ENCODE data around the gene KMT2B. TPM values are rescaled to one million over a fixed set of nuclear protein-coding genes. Genes with fewer than 3 reads are reported as not detected.
"Not testable (repeated sequence)": the region's sequence is repeated elsewhere in the genome, so short reads cannot be mapped to it uniquely, and the experiment has no call there.

The KMT2B gene
- polyA plus RNA-seq, 2 of the 4 experiments (the other 2 are of a cell fraction) = 17.8 to 39.4 TPM

DNA sequence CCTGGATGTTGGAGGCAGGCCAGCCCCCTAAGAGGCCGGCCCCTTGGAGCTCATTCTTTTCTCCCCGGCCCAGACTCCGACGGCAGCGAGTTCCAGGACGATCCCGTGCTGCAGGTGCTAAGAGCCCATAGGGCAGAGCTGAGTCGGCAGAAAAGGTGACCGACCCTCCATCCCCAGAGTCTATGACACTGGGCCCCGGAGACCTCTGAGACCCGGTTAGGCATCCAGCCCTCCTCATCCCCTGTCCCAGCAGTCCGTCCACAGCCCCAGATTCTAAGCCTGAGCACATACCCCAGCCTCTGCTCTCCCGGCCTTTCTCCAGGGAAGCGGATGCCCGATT is 50.2 kb downstream of the KMT2B start:
- Histone ChIP-seq H3K4me1 (peaks cover 10% of the 10 kb centered on the region), H3K4me2 (no peak overlapping the region), H3K9me3 (no peaks in the 10 kb centered on the region), H3K27ac (no peak overlapping the region), H3K4me3 (no peak overlapping the region)
- peak in 1 of 2 experiments; percentile 2; a peak in 1 of 6 replicates for ATAC-seq
- no peak for DNase-seq (ENCODE audit: low read depth in 1 of 2, low spot score in 1 of 2)
- WGBS (ENCODE audit: missing lambda C conversion rate) = 93% methylated on average over 15 of the region's 15 CpGs
- ChIA-PET CTCF (interaction anchor here (1.5 to 2.2 kb wide), 5 partner anchors 23 to 212 kb away, joined by 3 to 6 read pairs (median 6); partner anchors contain the start of genes PSENEN and U2AF1L4), POLR2A (no interaction called here)
- no peak for TF ChIP-seq ESRRA (IDR thresholded peaks at IDR 0.05; ENCODE audit: borderline replicate concordance, low read length)
- no peak for TF ChIP-seq NPAS2 (CRISPR knock-in tag; IDR thresholded peaks at IDR 0.05; ENCODE audit: borderline replicate concordance)
- TF ChIP-seq, protein P1, sequence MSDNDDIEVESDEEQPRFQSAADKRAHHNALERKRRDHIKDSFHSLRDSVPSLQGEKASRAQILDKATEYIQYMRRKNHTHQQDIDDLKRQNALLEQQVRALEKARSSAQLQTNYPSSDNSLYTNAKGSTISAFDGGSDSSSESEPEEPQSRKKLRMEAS (IDR thresholded peaks at IDR 0.05) = no peak
- peak; percentile 94 for TF ChIP-seq MAFK (IDR thresholded peaks at IDR 0.05; ENCODE audit: partially characterized antibody)
- no peak for TF ChIP-seq MYC (IDR thresholded peaks at IDR 0.05; ENCODE audit: borderline replicate concordance, low read length)
- no peak for TF ChIP-seq FOSB (CRISPR knock-in tag; IDR thresholded peaks at IDR 0.05)
- no peak for FAIRE-seq

DNA sequence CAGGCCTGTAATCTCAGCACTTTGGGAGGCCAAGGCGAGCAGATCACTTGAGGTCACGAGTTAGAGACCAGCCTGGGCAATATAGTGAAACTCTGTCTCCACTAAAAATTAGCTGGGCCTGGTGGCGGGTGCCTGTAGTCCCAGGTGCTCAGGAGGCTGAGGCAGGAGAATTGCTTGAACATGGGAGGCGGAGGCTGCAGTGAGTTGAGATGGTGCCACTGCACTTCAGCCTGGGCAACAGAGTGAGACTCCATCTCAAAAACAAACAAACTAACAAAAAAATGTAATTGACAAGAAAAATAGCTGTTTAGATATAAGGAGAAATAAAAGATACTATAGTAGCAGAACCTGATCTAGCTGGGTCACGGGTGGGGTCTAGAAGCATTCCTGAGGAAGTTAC is 54.6 kb downstream of the KMT2B start:
- 93% methylated on average over 5 of the region's 5 CpGs for WGBS (ENCODE audit: missing lambda C conversion rate)
- not testable (repeated sequence) for FAIRE-seq; H3K4me3 ChIP-seq; H3K27ac ChIP-seq; H3K9me3 ChIP-seq; DNase-seq (ENCODE audit: low read depth in 1 of 2, low spot score in 1 of 2); H3K4me2 ChIP-seq; ATAC-seq
- POLR2A ChIA-PET = interaction anchor here (0.7 to 1.6 kb wide), 4 partner anchors 15 to 70 kb away, joined by 3 to 10 read pairs (median 6); partner anchors contain the start of genes LIN37, PSENEN and U2AF1L4
- peaks cover 31% of the 10 kb centered on the region for H3K4me1 ChIP-seq
- CTCF ChIA-PET = interaction anchor here (0.7 to 2.3 kb wide), 6 partner anchors 11 to 159 kb away, joined by 3 to 8 read pairs (median 4); partner anchors contain the start of genes PSENEN and U2AF1L4

DNA sequence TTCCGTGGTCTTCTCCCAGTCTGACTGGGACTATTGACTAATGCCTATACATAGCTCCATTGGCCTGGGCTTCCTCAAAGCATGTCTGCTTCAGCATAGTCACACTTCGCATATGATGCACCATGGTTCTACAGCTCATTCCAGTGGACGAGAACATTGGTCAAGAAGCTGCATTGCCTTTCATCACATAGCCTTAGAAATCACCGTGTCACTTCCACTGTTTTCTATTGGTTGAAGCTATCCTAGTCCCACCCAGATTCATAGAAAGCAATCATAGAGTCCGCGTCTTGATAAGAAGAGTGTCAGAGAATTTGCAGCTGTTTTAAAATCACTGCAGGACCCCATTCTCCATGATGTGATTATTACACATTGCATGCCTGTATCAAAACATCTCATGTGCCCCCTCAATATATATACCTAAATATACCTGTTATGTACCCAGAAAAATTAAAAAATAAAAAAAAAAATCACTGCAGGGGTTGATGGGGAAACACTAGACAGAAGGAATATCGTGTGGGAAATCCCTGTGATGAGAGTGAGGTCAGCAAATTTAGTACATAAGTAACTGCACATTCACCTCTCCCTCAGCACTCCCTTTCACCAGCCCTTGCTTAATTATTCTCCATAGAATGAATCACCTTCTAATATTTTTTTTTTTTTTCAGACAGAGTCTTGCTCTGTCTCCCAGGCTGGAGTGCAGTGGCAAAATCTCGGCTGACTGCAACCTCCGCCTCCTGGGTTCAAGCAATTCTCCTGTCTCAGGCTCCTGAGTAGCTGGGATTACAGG is 55.4 kb downstream of the KMT2B start:
- peak in 1 of 2 experiments; percentile 0; a peak in 1 of 6 replicates for ATAC-seq
- CTCF ChIA-PET = interaction anchor here (0.8 to 2.3 kb wide), 8 partner anchors 9 to 109 kb away, joined by 3 to 8 read pairs (median 4); partner anchors contain the start of genes PSENEN and U2AF1L4

DNA sequence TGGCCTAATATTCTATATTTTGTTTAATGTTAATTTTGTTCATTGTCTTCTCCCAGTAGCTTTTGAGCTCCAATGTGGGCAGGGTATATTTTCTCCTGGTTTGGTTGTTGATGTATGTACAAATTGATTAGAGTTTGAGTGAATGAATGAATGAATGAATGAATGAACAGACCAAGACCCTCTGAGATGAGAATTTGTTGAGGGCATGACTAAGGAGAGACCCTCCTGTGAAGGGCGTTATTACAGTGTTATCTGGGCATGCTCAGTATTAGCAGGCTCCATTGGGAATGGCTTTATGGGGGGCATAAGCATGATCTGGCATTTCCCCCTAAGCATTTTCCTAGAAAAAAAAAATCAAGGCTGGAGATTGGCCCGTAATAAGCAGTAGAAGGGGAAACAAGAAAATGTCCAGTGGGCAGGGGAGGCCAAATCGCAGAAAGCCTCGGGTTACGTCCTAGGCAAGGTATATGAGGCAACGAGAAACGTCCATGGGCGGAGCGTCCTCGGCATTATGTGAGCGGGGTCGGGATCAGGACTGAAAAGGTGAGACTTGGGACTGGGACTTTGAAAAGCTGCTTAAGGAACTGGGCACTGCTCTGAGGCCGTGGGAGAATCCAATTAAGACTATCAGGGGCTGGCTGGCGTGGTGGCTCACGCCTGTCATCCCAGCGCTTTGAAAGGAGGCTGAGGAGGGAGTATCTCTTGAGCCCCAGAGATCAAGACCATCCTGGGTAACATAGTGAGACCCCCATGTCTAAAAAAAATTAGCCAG is 56.7 kb downstream of the KMT2B start:
- no peaks in the 10 kb centered on the region for H3K9me3 ChIP-seq
- WGBS (ENCODE audit: missing lambda C conversion rate) = 11% methylated on average over 16 of the region's 16 CpGs
- H3K4me2 ChIP-seq = peak overlapping the region; percentile 96
- no peak overlapping the region for H3K27ac ChIP-seq
- ChIA-PET CTCF (interaction anchor here (0.7 to 2.3 kb wide), 6 partner anchors 8 to 181 kb away, joined by 3 to 8 read pairs (median 4); no protein-coding TSS in a partner anchor), POLR2A (interaction anchor here (0.7 to 1.2 kb wide), 3 partner anchors 12 to 217 kb away, joined by 3 to 7 read pairs (median 4); partner anchors contain the start of gene LIN37)
- peak; percentile 18 for FAIRE-seq
- peaks cover 31% of the 10 kb centered on the region for H3K4me1 ChIP-seq
- ATAC-seq = peak; percentile 35 to 42
- DNase-seq (ENCODE audit: low read depth in 1 of 2, low spot score in 1 of 2) = peak; percentile 56 to 76
- peak overlapping the region; percentile 62 for H3K4me3 ChIP-seq
- TF ChIP-seq HOXB13 (CRISPR knock-in tag; IDR thresholded peaks at IDR 0.05; ENCODE audit: low read depth) = 0 out of 2 replicates have a peak, but pooled peaks have one; percentile 6
- TF ChIP-seq, protein P2, sequence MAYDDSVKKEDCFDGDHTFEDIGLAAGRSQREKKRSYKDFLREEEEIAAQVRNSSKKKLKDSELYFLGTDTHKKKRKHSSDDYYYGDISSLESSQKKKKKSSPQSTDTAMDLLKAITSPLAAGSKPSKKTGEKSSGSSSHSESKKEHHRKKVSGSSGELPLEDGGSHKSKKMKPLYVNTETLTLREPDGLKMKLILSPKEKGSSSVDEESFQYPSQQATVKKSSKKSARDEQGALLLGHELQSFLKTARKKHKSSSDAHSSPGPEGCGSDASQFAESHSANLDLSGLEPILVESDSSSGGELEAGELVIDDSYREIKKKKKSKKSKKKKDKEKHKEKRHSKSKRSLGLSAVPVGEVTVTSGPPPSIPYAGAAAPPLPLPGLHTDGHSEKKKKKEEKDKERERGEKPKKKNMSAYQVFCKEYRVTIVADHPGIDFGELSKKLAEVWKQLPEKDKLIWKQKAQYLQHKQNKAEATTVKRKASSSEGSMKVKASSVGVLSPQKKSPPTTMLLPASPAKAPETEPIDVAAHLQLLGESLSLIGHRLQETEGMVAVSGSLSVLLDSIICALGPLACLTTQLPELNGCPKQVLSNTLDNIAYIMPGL (CRISPR knock-in tag; IDR thresholded peaks at IDR 0.05; ENCODE audit: borderline replicate concordance) = no peak
- TF ChIP-seq MYC (IDR thresholded peaks at IDR 0.05; ENCODE audit: borderline replicate concordance, low read length) = 0 out of 2 replicates have a peak, but pooled peaks have one; percentile 4
- 0 out of 2 replicates have a peak, but pooled peaks have one; percentile 3 for TF ChIP-seq ZC3H11A (IDR thresholded peaks at IDR 0.05)
- no peak for TF ChIP-seq HOXB5 (CRISPR knock-in tag; IDR thresholded peaks at IDR 0.05)
- TF ChIP-seq, protein P3, sequence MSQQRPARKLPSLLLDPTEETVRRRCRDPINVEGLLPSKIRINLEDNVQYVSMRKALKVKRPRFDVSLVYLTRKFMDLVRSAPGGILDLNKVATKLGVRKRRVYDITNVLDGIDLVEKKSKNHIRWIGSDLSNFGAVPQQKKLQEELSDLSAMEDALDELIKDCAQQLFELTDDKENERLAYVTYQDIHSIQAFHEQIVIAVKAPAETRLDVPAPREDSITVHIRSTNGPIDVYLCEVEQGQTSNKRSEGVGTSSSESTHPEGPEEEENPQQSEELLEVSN (IDR thresholded peaks at IDR 0.05; ENCODE audit: borderline replicate concordance, low read depth) = 0 out of 2 replicates have a peak, but pooled peaks have one; percentile 10
- no peak for TF ChIP-seq POLR2A (IDR thresholded peaks at IDR 0.05; ENCODE audit: low read length)
- TF ChIP-seq MAFK (IDR thresholded peaks at IDR 0.05; ENCODE audit: partially characterized antibody) = no peak

More for the DNA sequence above, 55.4 kb downstream of the KMT2B start:
- FAIRE-seq (no peak), DNase-seq (ENCODE audit: low read depth in 1 of 2, low spot score in 1 of 2) (peak; percentile 68 to 82)
- H3K4me2 ChIP-seq = peak overlapping the region; percentile 45
- H3K27ac ChIP-seq = peak overlapping the region in 1 of 2 experiments; percentile 3; a peak in 2 of 6 replicates
- POLR2A ChIA-PET = interaction anchor here (0.6 to 1.6 kb wide), 6 partner anchors 12 to 216 kb away, joined by 3 to 10 read pairs (median 4); partner anchors contain the start of genes LIN37, PSENEN and U2AF1L4
- peak; percentile 81 for TF ChIP-seq MAFK (IDR thresholded peaks at IDR 0.05; ENCODE audit: partially characterized antibody)
- no peak for TF ChIP-seq RARB (CRISPR knock-in tag; IDR thresholded peaks at IDR 0.05)
- 0 out of 2 replicates have a peak, but pooled peaks have one; percentile 12 for TF ChIP-seq TFCP2L1 (CRISPR knock-in tag; IDR thresholded peaks at IDR 0.05)
- TF ChIP-seq NFE2L2 (conservative IDR thresholded peaks at IDR 0.05; ENCODE audit: low read length) = peak; percentile 58
- TF ChIP-seq MYC (IDR thresholded peaks at IDR 0.05; ENCODE audit: borderline replicate concordance, low read length) = no peak
- TF ChIP-seq FOSL2 (IDR thresholded peaks at IDR 0.05) = no peak
- TF ChIP-seq FOSL2 (CRISPR knock-in tag; IDR thresholded peaks at IDR 0.05) = peak; percentile 62
- H3K4me1 ChIP-seq = peaks cover 31% of the 10 kb centered on the region
- H3K4me3 ChIP-seq = no peak overlapping the region
- 59% methylated on average over 9 of the region's 9 CpGs for WGBS (ENCODE audit: missing lambda C conversion rate)
- H3K9me3 ChIP-seq = no peaks in the 10 kb centered on the region

Data from A549 (cell line).